Measurements from ENCODE around the gene C16orf90.

DNA sequence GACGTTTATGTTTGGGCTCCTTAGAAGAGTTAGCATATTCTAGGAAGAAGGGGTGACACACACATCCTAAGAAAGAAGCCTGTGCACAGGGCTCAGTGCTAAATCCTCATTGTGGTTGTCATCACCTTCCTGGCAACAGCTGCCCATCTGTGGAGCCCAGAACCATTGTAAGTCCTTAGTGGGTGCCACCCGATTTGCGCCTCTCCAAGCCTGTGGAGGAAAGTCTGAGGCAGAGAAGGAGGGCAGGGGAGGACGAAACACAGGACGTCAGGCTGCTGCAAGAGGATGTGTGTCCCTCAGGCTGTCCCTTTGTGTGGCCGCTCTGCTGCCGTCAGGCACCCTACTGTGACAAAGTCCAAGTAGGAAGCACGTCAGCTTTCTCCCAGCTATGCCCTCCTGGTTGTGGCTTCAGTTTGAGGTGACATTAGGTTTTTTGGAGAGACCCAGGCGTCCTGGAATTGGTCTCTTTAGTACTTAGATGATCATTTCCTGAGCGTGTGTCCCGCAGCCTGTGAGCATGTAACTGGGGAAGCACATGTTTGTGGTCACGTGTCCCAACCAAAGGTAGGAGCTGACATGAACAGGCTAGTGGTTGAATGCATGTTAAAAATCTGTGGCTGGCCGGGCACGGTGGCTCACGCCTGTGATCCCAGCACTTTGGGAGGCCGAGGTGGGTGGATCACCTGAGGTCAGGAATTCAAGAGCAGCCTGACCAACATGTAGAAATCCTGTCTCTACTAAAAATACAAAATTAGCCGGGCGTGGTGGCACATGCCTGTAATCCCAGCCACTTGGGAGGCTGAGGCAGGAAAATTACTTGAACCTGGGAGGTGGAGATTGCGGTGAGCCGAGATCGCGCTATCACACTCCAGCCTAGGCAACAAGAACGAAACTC is 16.2 kb upstream of the C16orf90 start:
- TF ChIP-seq CTCF (IDR thresholded peaks at IDR 0.05) (no peak), EZH2 (IDR thresholded peaks at IDR 0.05; ENCODE audit: borderline replicate concordance, insufficient read depth, low read depth, low read length, poor library complexity, severe bottlenecking) (no peak)

Data from B cell (primary cell).